SJCRH30 (cell line): Measurements from ENCODE around the gene KAZN. TPM values are rescaled to one million over a fixed set of nuclear protein-coding genes. Genes with fewer than 3 reads are reported as not detected.

Source experiments
- DNase-seq, 2 experiments: peaks; one replicate each; pipeline ENCODE4 v3.0.0-alpha.2; 2015 to 2020
- H3K27ac ChIP-seq: fragments of 250-450 bp; sonication (Bioruptor Pico); 2 replicates; pipeline ENCODE4 v1.5.1; 2020; ENCODE audit warnings: mild to moderate bottlenecking, moderate library complexity
- H3K27me3 ChIP-seq: fragments of 250-450 bp; sonication (Bioruptor Pico); 2 replicates; pipeline ENCODE4 v1.5.1; 2020; ENCODE audit warnings: mild to moderate bottlenecking, moderate library complexity
- H3K36me3 ChIP-seq: fragments of 250-450 bp; sonication (Bioruptor Pico); 2 replicates; pipeline ENCODE4 v1.5.1; 2020; ENCODE audit warnings: mild to moderate bottlenecking, moderate library complexity
- H3K4me1 ChIP-seq: fragments of 250-450 bp; sonication (Bioruptor Pico); 2 replicates; pipeline ENCODE4 v1.5.1; 2020; ENCODE audit warnings: mild to moderate bottlenecking, moderate library complexity
- H3K4me3 ChIP-seq: fragments of 250-450 bp; sonication (Bioruptor Pico); 2 replicates; pipeline ENCODE4 v1.5.1; 2020; ENCODE audit warnings: mild to moderate bottlenecking, moderate library complexity
- H3K9me3 ChIP-seq: fragments of 250-450 bp; sonication (Bioruptor Pico); replicated peaks from 2 replicates; pipeline ENCODE4 v1.5.1; 2020; ENCODE audit warnings: mild to moderate bottlenecking, moderate library complexity
- total RNA-seq: library from RNA; depleted of rRNA; stranded (reverse); fragments of >200 nt; shearing (Covaris generic); gene quantifications from 2 replicates; pipeline ENCODE4 v1.2.3, GENCODE V29; 2014

The KAZN gene
- total RNA-seq, 1 experiment from 2014 or later: 0.10 TPM

- Histone ChIP-seq H3K27ac (no peak overlapping the region), H3K27me3 (peaks cover 8% of the 10 kb centered on the region; the same call in 1 of the 2 replicates), H3K36me3 (no peaks in the 10 kb centered on the region), H3K9me3 (no peaks in the 10 kb centered on the region), H3K4me3 (no peak overlapping the region), H3K4me1 (no peaks in the 10 kb centered on the region)
- DNase-seq: no peak
Measured at GRCh38 chr1:14654554-14654953, 56.1 kb downstream of the KAZN start.

DNA sequence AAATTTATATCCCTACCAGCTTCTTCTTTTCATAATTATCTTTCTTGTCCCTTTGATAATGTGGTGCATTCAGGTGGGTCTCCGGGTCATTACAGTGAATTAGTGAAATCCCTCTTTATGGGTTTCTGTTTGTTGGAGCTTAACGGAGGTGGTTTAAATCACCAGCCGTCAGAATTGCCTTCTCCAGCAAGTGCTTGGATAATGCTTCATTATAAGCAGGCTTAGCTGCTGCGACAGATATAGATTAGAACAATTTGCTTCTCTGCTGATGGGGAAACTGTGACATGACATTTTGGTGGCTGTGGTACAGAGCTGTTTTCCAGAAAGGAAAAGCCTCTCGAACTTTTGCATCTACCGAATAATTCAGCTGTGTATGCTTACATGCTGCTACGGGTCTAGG lies 56.9 kb downstream of the KAZN start:
- no peaks in the 10 kb centered on the region for H3K36me3 ChIP-seq
- H3K27me3 ChIP-seq: peaks cover 8% of the 10 kb centered on the region; the same call in 1 of the 2 replicates
- H3K4me1 ChIP-seq: no peaks in the 10 kb centered on the region
- no peak for DNase-seq
- no peaks in the 10 kb centered on the region for H3K9me3 ChIP-seq
- no peak overlapping the region for H3K27ac ChIP-seq
- H3K4me3 ChIP-seq: no peak overlapping the region

DNA sequence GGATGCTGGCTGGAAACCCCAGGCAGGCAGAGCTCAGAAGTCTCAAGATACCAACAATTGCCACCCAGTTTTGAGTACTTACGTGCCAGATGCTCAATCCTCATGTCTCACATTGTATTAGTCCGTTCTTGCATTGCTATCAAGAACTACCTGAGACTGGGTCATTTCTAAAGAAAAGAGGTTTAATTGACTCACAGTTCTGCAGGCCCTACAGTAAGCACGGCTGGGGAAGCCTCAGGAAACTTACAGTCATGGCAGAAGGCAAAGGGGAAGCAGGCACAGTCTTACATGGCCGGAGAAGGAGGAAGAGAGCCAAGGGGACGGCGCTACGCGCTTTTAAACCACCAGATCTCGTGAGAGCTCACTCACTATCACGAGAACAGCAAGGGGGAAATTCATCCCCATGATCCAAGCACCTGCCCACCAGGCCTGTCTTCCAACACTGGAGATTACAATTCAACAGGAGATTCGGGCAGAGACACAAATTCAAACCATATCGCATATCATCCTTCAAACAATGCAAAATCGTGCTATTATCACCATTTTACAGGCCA lies 58.0 kb downstream of the KAZN start:
- DNase-seq: no peak
- no peak overlapping the region for H3K4me3 ChIP-seq
- no peak overlapping the region for H3K27ac ChIP-seq
- H3K36me3 ChIP-seq: no peaks in the 10 kb centered on the region
- H3K9me3 ChIP-seq: no peaks in the 10 kb centered on the region
- peaks cover 8% of the 10 kb centered on the region; the same call in 1 of the 2 replicates for H3K27me3 ChIP-seq
- H3K4me1 ChIP-seq: peaks cover 5% of the 10 kb centered on the region

DNA sequence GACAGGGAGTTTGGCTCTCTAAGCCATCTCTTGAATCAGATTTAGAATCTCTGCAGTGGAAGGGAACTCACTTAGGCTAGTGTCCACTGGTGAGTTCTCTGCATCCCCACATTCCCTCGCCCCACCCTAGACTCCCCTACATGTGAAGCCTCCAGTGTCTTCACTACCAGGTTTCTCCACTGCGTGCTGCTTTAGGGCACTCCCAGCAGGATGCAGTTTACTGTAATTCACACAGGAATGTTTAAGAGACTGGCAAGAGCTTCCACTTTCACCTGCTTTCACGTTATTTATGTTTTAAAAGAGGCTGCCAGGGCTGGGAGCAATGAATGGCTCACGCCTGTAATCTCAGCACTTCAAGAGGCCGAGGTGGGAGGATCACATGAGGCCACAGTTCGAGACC lies 60.2 kb downstream of the KAZN start:
- H3K4me3 ChIP-seq: no peak overlapping the region
- peaks cover 8% of the 10 kb centered on the region; the same call in 1 of the 2 replicates for H3K27me3 ChIP-seq
- peaks cover 5% of the 10 kb centered on the region for H3K4me1 ChIP-seq
- no peaks in the 10 kb centered on the region for H3K36me3 ChIP-seq
- no peaks in the 10 kb centered on the region for H3K9me3 ChIP-seq
- no peak overlapping the region for H3K27ac ChIP-seq
- no peak for DNase-seq

DNA sequence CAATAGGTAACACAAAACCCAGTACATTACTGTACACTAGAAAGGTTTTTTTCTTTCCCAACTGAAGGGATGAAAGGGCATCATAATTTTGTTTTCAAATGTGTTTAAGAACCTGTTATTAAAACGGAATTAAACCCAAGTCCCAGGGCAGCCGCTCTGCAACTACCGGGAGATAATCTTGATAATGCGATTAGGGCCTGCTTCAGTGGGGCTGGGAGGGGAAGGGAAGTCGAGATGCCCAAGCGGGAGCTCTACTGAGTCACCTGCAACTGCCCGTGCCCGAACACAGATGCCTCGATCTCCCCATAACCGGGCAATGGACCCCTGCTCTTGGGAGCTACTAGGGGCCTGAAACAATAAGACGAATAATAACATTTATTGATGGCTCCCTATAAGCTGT lies 61.4 kb downstream of the KAZN start:
- Histone ChIP-seq H3K27ac (no peak overlapping the region), H3K36me3 (no peaks in the 10 kb centered on the region), H3K4me3 (no peak overlapping the region), H3K27me3 (peaks cover 8% of the 10 kb centered on the region; the same call in 1 of the 2 replicates), H3K4me1 (peaks cover 5% of the 10 kb centered on the region), H3K9me3 (no peaks in the 10 kb centered on the region)
- no peak for DNase-seq

GRCh38 chr1:14660801-14661200 lies 62.3 kb downstream of the KAZN start:
- Histone ChIP-seq H3K4me1 (peaks cover 5% of the 10 kb centered on the region), H3K27me3 (peaks cover 4% of the 10 kb centered on the region; the same call in 1 of the 2 replicates), H3K36me3 (no peaks in the 10 kb centered on the region), H3K9me3 (no peaks in the 10 kb centered on the region), H3K27ac (no peak overlapping the region), H3K4me3 (no peak overlapping the region)
- no peak for DNase-seq

DNA sequence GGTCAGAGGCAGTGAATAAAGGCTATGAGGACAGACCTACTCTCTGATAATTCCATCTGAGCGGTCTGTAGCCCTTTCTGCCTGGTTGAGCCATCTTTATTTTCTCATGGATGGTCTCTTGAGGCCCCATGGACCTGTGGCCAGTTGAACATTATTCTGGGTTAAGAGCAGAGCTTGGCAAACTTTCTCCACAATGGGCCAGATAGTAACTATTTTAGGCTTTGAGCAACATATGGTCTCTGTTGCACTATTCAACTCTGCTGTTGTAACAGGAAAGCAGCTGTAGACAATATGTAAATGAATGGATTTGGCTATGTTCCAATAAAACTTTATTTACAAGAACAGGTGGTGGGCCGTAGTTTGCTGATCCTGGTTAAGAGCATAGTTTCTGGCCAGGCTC lies 62.7 kb downstream of the KAZN start:
- DNase-seq: peak; percentile 27 to 66
- Histone ChIP-seq H3K27me3 (peaks cover 5% of the 10 kb centered on the region; the same call in 1 of the 2 replicates), H3K4me1 (peaks cover 5% of the 10 kb centered on the region), H3K27ac (no peak overlapping the region), H3K9me3 (no peaks in the 10 kb centered on the region), H3K36me3 (no peaks in the 10 kb centered on the region), H3K4me3 (no peak overlapping the region)

- Histone ChIP-seq H3K4me3 (no peak overlapping the region), H3K27ac (no peak overlapping the region), H3K36me3 (no peaks in the 10 kb centered on the region), H3K9me3 (no peaks in the 10 kb centered on the region), H3K4me1 (peaks cover 5% of the 10 kb centered on the region), H3K27me3 (peaks cover 3% of the 10 kb centered on the region)
- peak; percentile 8 to 26 for DNase-seq
Measured at GRCh38 chr1:14662116-14662515, 63.6 kb downstream of the KAZN start.

- H3K36me3 ChIP-seq: no peaks in the 10 kb centered on the region
- H3K4me1 ChIP-seq: peaks cover 5% of the 10 kb centered on the region
- DNase-seq: no peak
- no peaks in the 10 kb centered on the region for H3K9me3 ChIP-seq
- peaks cover 11% of the 10 kb centered on the region for H3K27me3 ChIP-seq
- no peak overlapping the region for H3K27ac ChIP-seq
- no peak overlapping the region for H3K4me3 ChIP-seq
Measured at GRCh38 chr1:14663773-14664172, 65.3 kb downstream of the KAZN start.

DNA sequence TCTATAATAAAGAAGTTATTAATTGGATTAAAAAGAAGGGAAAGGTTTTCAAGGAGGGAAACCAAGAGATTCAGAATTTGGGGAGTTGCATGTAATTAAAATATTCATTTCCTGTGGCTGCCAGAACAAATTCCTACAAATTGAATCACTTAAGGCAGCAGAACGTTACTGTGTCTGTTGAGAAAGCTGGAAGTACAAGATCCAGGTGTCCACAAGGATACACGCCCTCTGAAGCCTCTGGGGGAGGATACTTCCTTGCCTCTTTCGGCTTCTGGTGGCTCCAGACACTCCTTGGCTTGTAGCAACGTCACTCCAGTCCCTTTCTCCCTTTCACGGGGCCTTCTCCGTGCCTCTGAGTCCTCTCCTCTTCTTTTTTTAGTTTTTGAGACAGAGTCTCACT lies 67.9 kb downstream of the KAZN start:
- DNase-seq: no peak
- Histone ChIP-seq H3K27ac (no peak overlapping the region), H3K36me3 (no peaks in the 10 kb centered on the region)

DNA sequence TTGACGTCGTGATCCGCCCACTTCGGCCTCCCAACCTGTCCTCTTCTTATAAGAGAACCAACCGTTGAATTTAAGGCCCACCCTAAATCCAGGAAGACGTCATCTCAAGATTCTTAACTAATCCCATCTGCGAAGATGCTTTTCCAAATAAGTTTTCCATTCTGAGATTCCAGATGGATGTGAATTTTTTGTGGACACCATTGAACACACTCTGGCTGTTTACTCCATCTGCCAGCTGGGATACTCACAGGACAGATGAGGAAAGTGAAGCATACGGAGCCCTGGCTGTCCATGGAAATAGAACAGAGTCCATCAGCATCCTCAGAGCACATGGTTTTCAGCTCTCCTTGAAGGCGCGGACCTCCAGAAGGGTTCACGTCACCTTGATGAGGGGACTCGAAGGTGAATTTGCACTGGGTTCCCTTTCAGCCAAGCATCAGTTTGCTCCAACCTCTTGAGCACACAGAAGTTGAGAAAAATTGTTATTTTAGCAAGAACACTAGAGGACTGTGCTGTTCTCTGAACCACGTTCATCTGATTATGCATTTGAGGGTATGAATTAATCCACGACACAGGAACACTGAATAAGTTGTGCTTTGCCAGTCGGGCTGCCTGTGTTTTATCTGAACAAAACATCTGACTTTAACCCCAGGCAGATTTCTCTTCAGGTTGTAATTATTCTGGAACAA lies 68.6 kb downstream of the KAZN start:
- Histone ChIP-seq H3K4me3 (no peak overlapping the region), H3K36me3 (no peaks in the 10 kb centered on the region), H3K4me1 (no peaks in the 10 kb centered on the region), H3K9me3 (no peaks in the 10 kb centered on the region), H3K27ac (no peak overlapping the region), H3K27me3 (peaks cover 20% of the 10 kb centered on the region)
- DNase-seq: no peak

More for the DNA sequence above, 67.9 kb downstream of the KAZN start:
- no peak overlapping the region for H3K4me3 ChIP-seq
- no peaks in the 10 kb centered on the region for H3K9me3 ChIP-seq
- no peaks in the 10 kb centered on the region for H3K4me1 ChIP-seq
- peaks cover 20% of the 10 kb centered on the region for H3K27me3 ChIP-seq

- no peaks in the 10 kb centered on the region for H3K4me1 ChIP-seq
- H3K36me3 ChIP-seq: no peaks in the 10 kb centered on the region
- no peak overlapping the region for H3K27ac ChIP-seq
- DNase-seq: no peak
- H3K4me3 ChIP-seq: no peak overlapping the region
- H3K9me3 ChIP-seq: no peaks in the 10 kb centered on the region
- peaks cover 20% of the 10 kb centered on the region for H3K27me3 ChIP-seq
Measured at GRCh38 chr1:14667651-14667984, 69.1 kb downstream of the KAZN start.

DNA sequence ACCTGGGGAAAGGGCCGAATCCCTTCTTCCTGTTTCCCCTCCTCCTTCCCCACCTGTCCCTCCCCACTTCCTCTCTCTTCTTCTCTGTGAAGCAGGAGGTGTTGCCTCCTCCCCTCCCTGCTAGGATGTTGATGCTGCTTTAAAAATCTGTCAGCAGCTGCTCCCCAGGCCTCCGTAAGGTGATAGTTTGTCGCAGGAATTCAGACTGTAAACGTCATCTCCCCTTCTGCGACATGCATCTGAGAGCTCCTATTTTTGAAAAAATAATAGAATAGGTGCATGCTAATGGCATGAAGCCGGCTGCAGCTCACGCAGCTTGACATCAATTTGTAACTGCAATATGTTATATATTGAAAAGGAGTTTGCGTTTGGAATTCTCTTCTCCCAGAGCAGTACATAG lies 70.1 kb downstream of the KAZN start:
- DNase-seq: no peak
- H3K27ac ChIP-seq: no peak overlapping the region
- no peak overlapping the region for H3K4me3 ChIP-seq
- H3K4me1 ChIP-seq: no peaks in the 10 kb centered on the region
- no peaks in the 10 kb centered on the region for H3K9me3 ChIP-seq
- H3K36me3 ChIP-seq: no peaks in the 10 kb centered on the region
- peaks cover 20% of the 10 kb centered on the region for H3K27me3 ChIP-seq

DNA sequence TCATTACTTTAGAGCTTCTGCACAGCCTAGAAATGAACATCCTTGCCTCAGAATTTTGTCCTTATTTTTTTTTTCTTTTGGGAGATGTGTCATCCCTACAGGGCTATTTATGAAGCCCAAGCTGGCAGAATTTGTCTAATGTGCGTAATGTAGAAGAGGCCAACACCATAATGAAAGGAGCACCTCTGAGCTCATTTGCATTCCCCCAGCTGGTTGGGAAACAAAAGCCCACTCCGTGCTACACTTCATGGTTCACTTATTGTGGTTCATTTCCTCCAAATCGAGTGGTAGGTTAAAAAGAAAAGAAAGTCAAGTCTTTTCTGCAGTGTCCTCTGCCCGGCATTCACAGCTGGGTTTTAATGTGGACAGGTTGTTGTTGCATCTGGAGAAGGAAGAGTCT lies 73.5 kb downstream of the KAZN start:
- no peaks in the 10 kb centered on the region for H3K36me3 ChIP-seq

DNA sequence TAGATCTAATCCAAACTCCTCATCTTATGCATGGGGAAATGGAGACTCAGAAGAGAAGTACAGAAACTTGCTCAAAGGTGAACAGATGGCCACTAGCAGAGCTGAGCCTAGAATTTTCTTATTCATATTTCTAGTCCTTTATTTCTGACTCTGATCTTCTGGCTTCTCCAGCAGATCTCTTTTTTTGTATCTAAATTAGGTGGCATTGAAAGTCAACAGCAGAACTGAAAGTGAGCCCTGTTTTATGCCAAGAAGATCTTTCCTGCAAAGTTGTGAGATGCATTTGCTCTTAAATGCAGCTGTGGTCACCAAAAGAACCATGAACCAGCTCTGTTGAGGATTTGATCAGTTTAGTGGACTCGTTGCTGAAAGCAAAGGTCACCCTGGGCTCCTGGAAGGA lies 75.5 kb downstream of the KAZN start:
- Histone ChIP-seq H3K4me1 (no peaks in the 10 kb centered on the region), H3K36me3 (no peaks in the 10 kb centered on the region), H3K4me3 (no peak overlapping the region), H3K9me3 (no peaks in the 10 kb centered on the region), H3K27ac (no peak overlapping the region), H3K27me3 (peaks cover 11% of the 10 kb centered on the region; the same call in 1 of the 2 replicates)
- DNase-seq: no peak

More for the DNA sequence above, 73.5 kb downstream of the KAZN start:
- Histone ChIP-seq H3K9me3 (no peaks in the 10 kb centered on the region), H3K27me3 (peaks cover 17% of the 10 kb centered on the region), H3K4me3 (no peak overlapping the region), H3K4me1 (no peaks in the 10 kb centered on the region), H3K27ac (no peak overlapping the region)
- no peak for DNase-seq

GRCh38 chr1:14676400-14676799 lies 77.9 kb downstream of the KAZN start:
- H3K36me3 ChIP-seq: no peaks in the 10 kb centered on the region
- H3K4me1 ChIP-seq: no peaks in the 10 kb centered on the region
- H3K9me3 ChIP-seq: no peaks in the 10 kb centered on the region
- H3K4me3 ChIP-seq: no peak overlapping the region
- H3K27me3 ChIP-seq: 0 out of 2 replicates have a peak, but pooled peaks cover 6% of the 10 kb centered on the region
- no peak overlapping the region for H3K27ac ChIP-seq
- DNase-seq: no peak
